ENCODE measurements around the gene PRKCQ.

PRKCQ gene

GRCh38 chr10:6494442-6494819 lies 85.6 kb downstream of the PRKCQ start:
- Histone ChIP-seq H3K9ac (ENCODE audit: low read depth, low read length) (no peak overlapping the region), H3K4me3 (ENCODE audit: low read depth in 1 of 2, low read length in 2 of 2) (no peak overlapping the region), H3K4me1 (ENCODE audit: insufficient read depth, low read length) (peaks cover 39% of the 10 kb centered on the region), H3K79me2 (ENCODE audit: insufficient read depth, low read length) (no peaks in the 10 kb centered on the region), H3K27me3 (ENCODE audit: insufficient read depth, low read length, poor library complexity) (no peaks in the 10 kb centered on the region), H2AFZ (ENCODE audit: low read depth, low read length) (no peak overlapping the region), H3K4me2 (ENCODE audit: insufficient read depth, low read length) (no peak overlapping the region), H3K9me3 (ENCODE audit: insufficient read depth, low read length, severe bottlenecking) (no peaks in the 10 kb centered on the region), H3K27ac (ENCODE audit: low read length) (peak overlapping the region; percentile 76), H3K36me3 (ENCODE audit: insufficient read depth, low read length) (peaks cover 87% of the 10 kb centered on the region), H4K20me1 (ENCODE audit: insufficient read depth, low read length) (no peaks in the 10 kb centered on the region)
- ATAC-seq (ENCODE audit: insufficient read depth, low read depth) (no peak), DNase-seq (no peak)
- TF ChIP-seq, protein P1, sequence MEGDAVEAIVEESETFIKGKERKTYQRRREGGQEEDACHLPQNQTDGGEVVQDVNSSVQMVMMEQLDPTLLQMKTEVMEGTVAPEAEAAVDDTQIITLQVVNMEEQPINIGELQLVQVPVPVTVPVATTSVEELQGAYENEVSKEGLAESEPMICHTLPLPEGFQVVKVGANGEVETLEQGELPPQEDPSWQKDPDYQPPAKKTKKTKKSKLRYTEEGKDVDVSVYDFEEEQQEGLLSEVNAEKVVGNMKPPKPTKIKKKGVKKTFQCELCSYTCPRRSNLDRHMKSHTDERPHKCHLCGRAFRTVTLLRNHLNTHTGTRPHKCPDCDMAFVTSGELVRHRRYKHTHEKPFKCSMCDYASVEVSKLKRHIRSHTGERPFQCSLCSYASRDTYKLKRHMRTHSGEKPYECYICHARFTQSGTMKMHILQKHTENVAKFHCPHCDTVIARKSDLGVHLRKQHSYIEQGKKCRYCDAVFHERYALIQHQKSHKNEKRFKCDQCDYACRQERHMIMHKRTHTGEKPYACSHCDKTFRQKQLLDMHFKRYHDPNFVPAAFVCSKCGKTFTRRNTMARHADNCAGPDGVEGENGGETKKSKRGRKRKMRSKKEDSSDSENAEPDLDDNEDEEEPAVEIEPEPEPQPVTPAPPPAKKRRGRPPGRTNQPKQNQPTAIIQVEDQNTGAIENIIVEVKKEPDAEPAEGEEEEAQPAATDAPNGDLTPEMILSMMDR (IDR thresholded peaks at IDR 0.05; ENCODE audit: borderline replicate concordance, extremely low read depth, low read length, poor library complexity, severe bottlenecking): no peak
- TF ChIP-seq EZH2 (IDR thresholded peaks at IDR 0.05; ENCODE audit: borderline replicate concordance, low read depth, low read length, severe bottlenecking): no peak

GRCh38 chr10:6493521-6494441 lies 86.3 kb downstream of the PRKCQ start:
- H3K27ac ChIP-seq (ENCODE audit: low read length): peak overlapping the region; percentile 57
- H3K4me1 ChIP-seq (ENCODE audit: insufficient read depth, low read length): peaks cover 32% of the 10 kb centered on the region
- no peak overlapping the region for H3K9ac ChIP-seq (ENCODE audit: low read depth, low read length)
- H3K27me3 ChIP-seq (ENCODE audit: insufficient read depth, low read length, poor library complexity): no peaks in the 10 kb centered on the region
- ATAC-seq (ENCODE audit: insufficient read depth, low read depth) (no peak), DNase-seq (no peak)
- no peak overlapping the region for H3K4me3 ChIP-seq (ENCODE audit: low read depth in 1 of 2, low read length in 2 of 2)
- H3K36me3 ChIP-seq (ENCODE audit: insufficient read depth, low read length): peaks cover 92% of the 10 kb centered on the region
- no peaks in the 10 kb centered on the region for H4K20me1 ChIP-seq (ENCODE audit: insufficient read depth, low read length)
- H3K9me3 ChIP-seq (ENCODE audit: insufficient read depth, low read length, severe bottlenecking): no peaks in the 10 kb centered on the region
- no peaks in the 10 kb centered on the region for H3K79me2 ChIP-seq (ENCODE audit: insufficient read depth, low read length)
- no peak for TF ChIP-seq EZH2 (IDR thresholded peaks at IDR 0.05; ENCODE audit: borderline replicate concordance, low read depth, low read length, severe bottlenecking)
- TF ChIP-seq, protein P1 (IDR thresholded peaks at IDR 0.05; ENCODE audit: borderline replicate concordance, extremely low read depth, low read length, poor library complexity, severe bottlenecking): no peak
- H2AFZ ChIP-seq (ENCODE audit: low read depth, low read length): no peak overlapping the region
- H3K4me2 ChIP-seq (ENCODE audit: insufficient read depth, low read length): no peak overlapping the region

GRCh38 chr10:6492896-6493295 lies 87.2 kb downstream of the PRKCQ start:
- no peaks in the 10 kb centered on the region for H3K27me3 ChIP-seq (ENCODE audit: insufficient read depth, low read length, poor library complexity)
- no peak overlapping the region for H3K4me3 ChIP-seq (ENCODE audit: low read depth in 1 of 2, low read length in 2 of 2)
- no peak overlapping the region for H2AFZ ChIP-seq (ENCODE audit: low read depth, low read length)
- H3K4me2 ChIP-seq (ENCODE audit: insufficient read depth, low read length): no peak overlapping the region
- H3K9ac ChIP-seq (ENCODE audit: low read depth, low read length): no peak overlapping the region
- H3K27ac ChIP-seq (ENCODE audit: low read length): no peak overlapping the region
- no peaks in the 10 kb centered on the region for H4K20me1 ChIP-seq (ENCODE audit: insufficient read depth, low read length)
- H3K36me3 ChIP-seq (ENCODE audit: insufficient read depth, low read length): peaks cover 86% of the 10 kb centered on the region
- DNase-seq (no peak), ATAC-seq (ENCODE audit: insufficient read depth, low read depth) (no peak)
- H3K79me2 ChIP-seq (ENCODE audit: insufficient read depth, low read length): no peaks in the 10 kb centered on the region
- no peaks in the 10 kb centered on the region for H3K9me3 ChIP-seq (ENCODE audit: insufficient read depth, low read length, severe bottlenecking)
- TF ChIP-seq EZH2 (IDR thresholded peaks at IDR 0.05; ENCODE audit: borderline replicate concordance, low read depth, low read length, severe bottlenecking): no peak
- TF ChIP-seq, protein P1 (IDR thresholded peaks at IDR 0.05; ENCODE audit: borderline replicate concordance, extremely low read depth, low read length, poor library complexity, severe bottlenecking): no peak
- peaks cover 24% of the 10 kb centered on the region for H3K4me1 ChIP-seq (ENCODE audit: insufficient read depth, low read length)
